OCI-LY7 (cell line): Measurements from ENCODE around the gene RBP3.

Source experiments
- EZH2phosphoT487 ChIP-seq: fragments of 200-600 bp; sonication (generic); IDR thresholded peaks from 2 replicates; pipeline ENCODE4 v1.6.1; 2018; ENCODE audit warnings: low read depth, borderline replicate concordance, mild to moderate bottlenecking, mixed run types, antibody characterized with exemption, low read length, moderate library complexity, mixed read lengths
- TF ChIP-seq, protein P1 (sequence below): fragments of 200-600 bp; sonication (generic); conservative IDR thresholded peaks from 2 replicates; pipeline ENCODE4 v1.5.1; 2014; ENCODE audit warnings: mild to moderate bottlenecking, antibody characterized with exemption, low read length, moderate library complexity, mixed read lengths

DNA sequence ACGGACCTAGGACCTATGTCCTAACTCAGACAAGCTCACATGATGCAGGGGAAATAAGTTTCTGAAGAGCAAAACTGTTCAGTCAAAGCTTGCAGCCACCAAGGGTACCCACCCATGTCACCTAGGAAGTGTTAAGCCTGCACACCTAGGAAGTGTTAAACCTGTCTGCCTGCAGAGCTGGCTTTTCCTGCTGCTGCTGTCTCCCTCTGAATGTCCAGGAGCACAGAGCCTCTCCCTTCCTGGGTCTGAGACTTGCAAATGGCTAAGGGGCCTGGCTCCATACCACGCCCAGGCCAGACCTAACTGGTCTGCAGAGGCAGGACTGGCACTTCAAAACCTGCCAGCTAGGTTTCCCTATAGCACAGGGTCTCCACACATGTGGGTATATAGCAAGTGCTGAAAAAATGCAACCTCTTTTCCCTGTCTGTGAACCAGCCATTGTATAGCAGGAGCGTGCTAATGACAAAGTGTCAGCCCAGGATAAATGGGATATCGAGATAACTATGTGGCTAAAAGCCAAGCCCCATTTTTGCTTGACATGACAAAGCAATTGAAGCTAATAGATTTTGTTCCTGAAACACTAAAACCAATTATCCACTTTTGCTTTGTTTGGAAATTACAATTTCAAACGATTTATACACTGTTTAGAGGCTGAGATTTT lies 24.4 kb upstream of the RBP3 start:
- TF ChIP-seq, protein P1, sequence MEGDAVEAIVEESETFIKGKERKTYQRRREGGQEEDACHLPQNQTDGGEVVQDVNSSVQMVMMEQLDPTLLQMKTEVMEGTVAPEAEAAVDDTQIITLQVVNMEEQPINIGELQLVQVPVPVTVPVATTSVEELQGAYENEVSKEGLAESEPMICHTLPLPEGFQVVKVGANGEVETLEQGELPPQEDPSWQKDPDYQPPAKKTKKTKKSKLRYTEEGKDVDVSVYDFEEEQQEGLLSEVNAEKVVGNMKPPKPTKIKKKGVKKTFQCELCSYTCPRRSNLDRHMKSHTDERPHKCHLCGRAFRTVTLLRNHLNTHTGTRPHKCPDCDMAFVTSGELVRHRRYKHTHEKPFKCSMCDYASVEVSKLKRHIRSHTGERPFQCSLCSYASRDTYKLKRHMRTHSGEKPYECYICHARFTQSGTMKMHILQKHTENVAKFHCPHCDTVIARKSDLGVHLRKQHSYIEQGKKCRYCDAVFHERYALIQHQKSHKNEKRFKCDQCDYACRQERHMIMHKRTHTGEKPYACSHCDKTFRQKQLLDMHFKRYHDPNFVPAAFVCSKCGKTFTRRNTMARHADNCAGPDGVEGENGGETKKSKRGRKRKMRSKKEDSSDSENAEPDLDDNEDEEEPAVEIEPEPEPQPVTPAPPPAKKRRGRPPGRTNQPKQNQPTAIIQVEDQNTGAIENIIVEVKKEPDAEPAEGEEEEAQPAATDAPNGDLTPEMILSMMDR = no peak
- TF ChIP-seq EZH2phosphoT487 = no peak
